ENCODE results near the gene KCND2.

Gene KCND2

GRCh38 chr7:120521761-120522737 is 249.1 kb downstream of the KCND2 start:
- H3K4me3 ChIP-seq (ENCODE audit: low read depth, low read length), result no peak overlapping the region
- no peak for TF ChIP-seq CTCF (IDR thresholded peaks at IDR 0.05; ENCODE audit: control insufficient read depth, extremely low read depth, insufficient read depth)
- no peak for DNase-seq (ENCODE audit: low read depth)

GRCh38 chr7:120523985-120524384 is 251.0 kb downstream of the KCND2 start:
- H3K4me3 ChIP-seq (ENCODE audit: low read depth, low read length), result no peak overlapping the region
- no peak for DNase-seq (ENCODE audit: low read depth)
- no peak for TF ChIP-seq CTCF (IDR thresholded peaks at IDR 0.05; ENCODE audit: control insufficient read depth, extremely low read depth, insufficient read depth)

- DNase-seq (ENCODE audit: low read depth), result no peak
- H3K4me3 ChIP-seq (ENCODE audit: low read depth, low read length), result no peak overlapping the region
- no peak for TF ChIP-seq CTCF (IDR thresholded peaks at IDR 0.05; ENCODE audit: control insufficient read depth, extremely low read depth, insufficient read depth)
These were observed 254.0 kb downstream of the KCND2 start for GRCh38 chr7:120526902-120527509.

GRCh38 chr7:120529736-120530135 is 256.8 kb downstream of the KCND2 start:
- DNase-seq (ENCODE audit: low read depth), result no peak
- TF ChIP-seq CTCF (IDR thresholded peaks at IDR 0.05; ENCODE audit: control insufficient read depth, extremely low read depth, insufficient read depth), result no peak
- no peak overlapping the region for H3K4me3 ChIP-seq (ENCODE audit: low read depth, low read length)

- TF ChIP-seq CTCF (IDR thresholded peaks at IDR 0.05; ENCODE audit: control insufficient read depth, extremely low read depth, insufficient read depth), result no peak
- H3K4me3 ChIP-seq (ENCODE audit: low read depth, low read length), result no peak overlapping the region
- no peak for DNase-seq (ENCODE audit: low read depth)
These were observed 265.4 kb downstream of the KCND2 start for GRCh38 chr7:120538335-120538734.

GRCh38 chr7:120539321-120539720 is 266.3 kb downstream of the KCND2 start:
- no peak overlapping the region for H3K4me3 ChIP-seq (ENCODE audit: low read depth, low read length)
- DNase-seq (ENCODE audit: low read depth), result no peak
- no peak for TF ChIP-seq CTCF (IDR thresholded peaks at IDR 0.05; ENCODE audit: control insufficient read depth, extremely low read depth, insufficient read depth)

Data from LNCaP clone FGC (cell line).